SH-SY5Y (cell line): ENCODE measurements around the gene PNMA8B.

Source experiments
- GATA2 ChIP-seq: IDR thresholded peaks from 2 replicates; pipeline ENCODE4 v1.6.1; 2011; ENCODE audit warnings: mild to moderate bottlenecking, low read depth, low read length
- GATA3 ChIP-seq: IDR thresholded peaks from 2 replicates; pipeline ENCODE4 v1.6.1; 2011; ENCODE audit warnings: low read depth, mild to moderate bottlenecking, low read length, moderate library complexity

GRCh38 chr19:46484656-46485055, 11.0 kb downstream of the PNMA8B start:
- TF ChIP-seq GATA2 (no peak), GATA3 (no peak)
